Measurements from ENCODE around the gene TAOK2. TPM values are rescaled to one million over a fixed set of nuclear protein-coding genes. Genes with fewer than 3 reads are reported as not detected.

Gene TAOK2
- total RNA-seq, 2 donors from 2014 or later, result 43.8 to 97.4 TPM

Other genes starting within 250 kb of the TAOK2 start
- gene C16orf54, start 227.9 kb upstream of the TAOK2 start, total RNA-seq, result 1 to 10 TPM; 1.1 to 1.2 TPM
- not detected for gene ZG16, start 195.6 kb upstream of the TAOK2 start, total RNA-seq
- gene KIF22, start 183.1 kb upstream of the TAOK2 start, total RNA-seq, result 10 to 100 TPM; 58.5 to 89.6 TPM
- 100 to 1,000 TPM; 180 to 188 TPM for gene MAZ, start 167.3 kb upstream of the TAOK2 start, total RNA-seq
- gene PRRT2, start 161.7 kb upstream of the TAOK2 start, total RNA-seq, result 10 to 100 TPM in 1 of 2 donors, 1 to 10 TPM in 1; 6.6 to 19.2 TPM
- gene PAGR1, start 157.7 kb upstream of the TAOK2 start, total RNA-seq, result 10 to 100 TPM; 64.3 to 64.4 TPM
- gene MVP, start 153.4 kb upstream of the TAOK2 start, total RNA-seq, result 100 to 1,000 TPM in 1 of 2 donors, 10 to 100 TPM in 1; 59.3 to 247 TPM
- gene CDIPT, start 110.6 kb upstream of the TAOK2 start, total RNA-seq, result 100 to 1,000 TPM; 121 to 132 TPM
- gene SEZ6L2, start 74.3 kb upstream of the TAOK2 start, total RNA-seq, result 10 to 100 TPM; 60.7 to 62.9 TPM
- gene ASPHD1, start 73.4 kb upstream of the TAOK2 start, total RNA-seq, result 1 to 10 TPM; 1.2 to 5.1 TPM
- 100 to 1,000 TPM in 1 of 2 donors, 10 to 100 TPM in 1; 15.9 to 134 TPM for gene KCTD13, start 47.6 kb upstream of the TAOK2 start, total RNA-seq
- 100 to 1,000 TPM; 188 to 218 TPM for gene TMEM219, start 11.8 kb upstream of the TAOK2 start, total RNA-seq
- gene HIRIP3, start 21.7 kb downstream of the TAOK2 start, total RNA-seq, result 10 to 100 TPM; 10.8 to 22.4 TPM
- gene INO80E, start 22.4 kb downstream of the TAOK2 start, total RNA-seq, result 100 to 1,000 TPM in 1 of 2 donors, 10 to 100 TPM in 1; 51.8 to 113 TPM
- gene DOC2A, start 37.2 kb downstream of the TAOK2 start, total RNA-seq, result 1 to 10 TPM; 3.0 to 6.4 TPM
- not detected for gene C16orf92, start 49.3 kb downstream of the TAOK2 start, total RNA-seq
- gene TLCD3B, start 57.4 kb downstream of the TAOK2 start, total RNA-seq, result 10 to 100 TPM in 1 of 2 donors, under 1 TPM in 1; 0.46 to 17.2 TPM
- 100 to 1,000 TPM; 884 to 943 TPM for gene ALDOA, start 91.9 kb downstream of the TAOK2 start, total RNA-seq
- 10 to 100 TPM; 67.8 to 85.4 TPM for gene PPP4C, start 102.1 kb downstream of the TAOK2 start, total RNA-seq
- 1 to 10 TPM; 1.5 to 2.5 TPM for gene TBX6, start 118.1 kb downstream of the TAOK2 start, total RNA-seq
- 100 to 1,000 TPM; 150 to 164 TPM for gene YPEL3, start 122.3 kb downstream of the TAOK2 start, total RNA-seq
- 1 to 10 TPM in 1 of 2 donors, under 1 TPM in 1; 0.91 to 2.4 TPM for gene GDPD3, start 139.7 kb downstream of the TAOK2 start, total RNA-seq
- gene MAPK3, start 149.4 kb downstream of the TAOK2 start, total RNA-seq, result 10 to 100 TPM; 19.0 to 77.4 TPM
- gene CORO1A, start 209.7 kb downstream of the TAOK2 start, total RNA-seq, result 10 to 100 TPM in 1 of 2 donors, 1 to 10 TPM in 1; 8.9 to 14.7 TPM
- gene BOLA2B, start 219.8 kb downstream of the TAOK2 start, total RNA-seq, result 100 to 1,000 TPM; 137 to 151 TPM
- gene SLX1A, start 220.0 kb downstream of the TAOK2 start, total RNA-seq, result 10 to 100 TPM; 36.8 to 41.3 TPM
- 10 to 100 TPM in 1 of 2 donors, 1 to 10 TPM in 1; 8.8 to 10.2 TPM for gene SULT1A3, start 225.4 kb downstream of the TAOK2 start, total RNA-seq